ENCODE results near the gene BPIFB3.

BPIFB3 gene

DNA sequence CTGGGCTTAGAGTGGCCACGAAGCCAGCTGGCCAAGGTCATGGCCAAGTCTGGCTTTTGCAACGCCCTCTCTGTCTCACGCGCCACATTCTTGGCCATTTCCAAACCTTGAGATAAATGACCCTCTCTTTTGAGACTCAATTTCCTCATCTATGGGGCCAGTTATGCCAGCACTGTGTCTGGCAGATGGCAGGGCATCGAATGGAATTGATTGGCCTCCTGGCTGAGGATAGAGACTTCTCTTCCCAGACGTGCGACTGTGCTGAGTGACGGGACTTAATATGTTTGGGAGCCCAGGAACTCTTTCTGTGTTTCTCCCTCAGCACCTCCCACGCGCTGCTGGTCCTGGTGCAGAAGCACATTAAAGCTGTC, 38.6 kb upstream of the BPIFB3 start:
- intact Hi-C loops (cut with DNase I) = no loop called here
- peak in 2 of 42 donors; percentile 8 to 21 for DNase-seq

- intact Hi-C loops (cut with DNase I) = no loop called here
- DNase-seq = no peak
These were observed 37.8 kb upstream of the BPIFB3 start for GRCh38 chr20:33015700-33016580.

- no peak for DNase-seq
- intact Hi-C loops (cut with DNase I) = no loop called here
These were observed 37.1 kb upstream of the BPIFB3 start for GRCh38 chr20:33016581-33017109.

DNA sequence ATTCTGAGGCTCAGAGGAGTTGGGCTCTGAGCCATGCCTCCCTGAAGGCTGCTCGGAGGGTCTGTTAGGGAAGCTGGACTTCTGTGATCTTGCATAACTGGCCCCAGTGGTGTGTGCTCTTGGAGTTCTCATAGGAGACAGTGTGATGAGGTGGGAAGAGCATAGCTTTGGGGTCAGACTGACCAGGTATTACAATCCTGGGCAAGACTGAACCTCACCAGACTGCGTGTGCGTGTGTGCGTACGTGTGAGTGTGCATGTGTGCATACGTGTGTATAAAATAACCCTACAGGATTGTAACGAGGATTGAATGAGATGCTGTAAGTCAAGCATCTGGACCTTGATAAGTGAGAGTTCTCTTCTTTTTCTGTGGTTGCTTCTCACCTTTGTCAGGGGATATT, 36.2 kb upstream of the BPIFB3 start:
- DNase-seq = no peak
- intact Hi-C loops (cut with DNase I) = no loop called here

GRCh38 chr20:33018169-33018931, 35.4 kb upstream of the BPIFB3 start:
- no peak for DNase-seq
- intact Hi-C loops (cut with DNase I) = no loop called here

- DNase-seq = no peak
- intact Hi-C loops (cut with DNase I) = no loop called here
These were observed 34.0 kb upstream of the BPIFB3 start for GRCh38 chr20:33019465-33020277.

DNA sequence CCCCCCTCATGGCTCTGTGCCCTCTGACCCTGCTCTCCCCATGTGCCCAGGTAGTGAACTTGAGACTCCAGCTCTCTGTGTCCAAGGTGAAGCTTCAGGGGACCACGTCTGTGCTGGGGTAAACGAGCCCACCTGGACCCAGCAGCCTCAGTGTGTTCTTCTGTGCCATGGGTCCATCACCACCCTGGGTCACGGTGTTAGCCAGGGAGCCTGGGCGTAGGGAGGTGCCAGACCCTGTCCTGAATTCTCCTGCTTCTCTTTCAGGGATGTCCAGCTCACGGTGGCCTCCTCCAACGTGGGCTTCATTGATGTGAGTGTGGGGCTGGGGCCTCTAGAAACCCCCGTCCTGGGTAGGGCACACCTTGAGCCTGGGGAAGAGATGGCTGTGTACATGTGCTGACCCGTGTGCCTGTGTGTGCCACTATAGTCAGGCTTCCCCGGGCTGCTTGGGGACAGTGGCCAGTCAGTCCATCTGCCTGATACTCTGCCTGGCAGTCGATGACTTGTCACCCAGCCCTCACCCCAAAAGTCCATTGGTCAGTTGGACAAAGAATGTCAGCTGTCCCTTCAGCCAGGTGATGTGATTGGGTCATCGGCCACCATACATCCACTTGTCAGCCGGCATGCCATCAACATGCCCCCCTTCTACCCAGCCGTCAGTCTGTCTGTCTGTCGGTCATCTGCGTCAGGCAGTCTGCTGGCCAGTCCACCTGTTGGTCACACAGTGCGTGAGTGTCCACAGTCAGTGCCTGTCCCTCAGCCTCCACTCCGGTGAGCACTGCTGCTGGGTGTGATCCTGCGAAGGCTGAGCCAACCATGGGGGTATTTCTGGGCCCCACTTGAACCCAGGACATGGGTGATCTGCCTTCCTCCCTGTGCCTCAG, 33.2 kb upstream of the BPIFB3 start:
- DNase-seq = no peak
- intact Hi-C loops (cut with DNase I) = no loop called here

GRCh38 chr20:33021879-33022278, 31.8 kb upstream of the BPIFB3 start:
- DNase-seq = no peak
- intact Hi-C loops (cut with DNase I) = no loop called here

DNA sequence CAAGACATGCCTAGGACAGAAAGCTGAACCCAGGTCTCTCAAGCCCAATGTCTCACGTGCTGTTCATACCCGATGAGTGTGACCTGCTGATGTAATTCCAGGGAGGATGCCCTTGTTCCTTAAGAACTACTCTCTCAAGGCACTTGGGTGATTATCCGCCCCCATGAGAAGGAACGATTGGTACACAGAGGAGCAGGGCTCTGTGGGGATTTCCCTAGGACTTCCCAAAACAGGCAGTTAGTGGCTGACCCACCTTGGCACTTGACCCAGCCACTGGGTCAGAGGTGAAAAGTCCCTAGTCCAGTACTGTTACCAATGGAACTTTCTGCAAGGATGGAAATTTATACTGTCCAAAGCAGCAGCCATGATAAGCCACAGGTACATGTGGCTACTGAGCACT, 31.4 kb upstream of the BPIFB3 start:
- intact Hi-C loops (cut with DNase I) = no loop called here
- DNase-seq = no peak

- intact Hi-C loops (cut with DNase I) = no loop called here
- DNase-seq = no peak
These were observed 30.8 kb upstream of the BPIFB3 start for GRCh38 chr20:33022694-33023438.

DNA sequence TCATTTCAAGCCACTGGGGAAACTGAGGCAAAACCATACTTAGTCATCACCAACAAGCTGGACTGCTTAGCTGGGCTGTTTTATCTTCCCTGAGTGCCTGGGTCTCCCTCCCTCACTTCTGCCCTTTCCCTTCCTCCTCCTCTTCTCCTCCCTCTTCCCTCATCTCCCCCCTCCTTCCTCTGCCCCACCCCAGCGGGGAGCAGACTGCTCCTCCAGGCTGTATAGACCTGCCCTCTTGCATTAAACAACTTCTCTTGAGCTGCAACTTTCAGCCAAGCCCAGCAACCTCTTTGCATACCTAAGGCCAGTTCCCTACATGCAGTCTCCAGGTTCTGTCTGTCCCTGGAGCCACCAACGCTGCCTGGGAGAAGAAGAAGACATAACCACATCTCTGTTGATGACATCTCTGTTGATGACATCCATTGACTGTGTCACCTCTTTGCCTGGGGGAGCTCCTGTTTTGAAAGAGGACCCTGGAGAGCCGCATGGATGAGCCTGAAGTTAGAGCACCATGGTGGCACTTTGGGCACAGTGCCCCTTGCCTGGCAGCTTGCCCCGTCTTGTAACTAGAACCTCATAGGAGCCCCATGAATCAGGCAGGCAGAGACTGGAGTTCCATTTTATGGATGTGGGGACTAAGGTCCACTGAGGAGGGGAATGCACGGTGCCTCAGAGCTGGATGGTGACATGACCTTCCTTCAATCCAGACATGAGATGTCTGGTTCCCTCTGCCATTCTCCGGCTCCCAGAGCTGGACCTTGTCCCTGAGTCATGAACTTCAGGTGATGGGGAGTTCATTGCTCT, 30.1 kb upstream of the BPIFB3 start:
- intact Hi-C loops (cut with DNase I) = no loop called here
- no peak for DNase-seq

GRCh38 chr20:33024243-33024560, 29.5 kb upstream of the BPIFB3 start:
- no peak for DNase-seq
- intact Hi-C loops (cut with DNase I) = no loop called here

DNA sequence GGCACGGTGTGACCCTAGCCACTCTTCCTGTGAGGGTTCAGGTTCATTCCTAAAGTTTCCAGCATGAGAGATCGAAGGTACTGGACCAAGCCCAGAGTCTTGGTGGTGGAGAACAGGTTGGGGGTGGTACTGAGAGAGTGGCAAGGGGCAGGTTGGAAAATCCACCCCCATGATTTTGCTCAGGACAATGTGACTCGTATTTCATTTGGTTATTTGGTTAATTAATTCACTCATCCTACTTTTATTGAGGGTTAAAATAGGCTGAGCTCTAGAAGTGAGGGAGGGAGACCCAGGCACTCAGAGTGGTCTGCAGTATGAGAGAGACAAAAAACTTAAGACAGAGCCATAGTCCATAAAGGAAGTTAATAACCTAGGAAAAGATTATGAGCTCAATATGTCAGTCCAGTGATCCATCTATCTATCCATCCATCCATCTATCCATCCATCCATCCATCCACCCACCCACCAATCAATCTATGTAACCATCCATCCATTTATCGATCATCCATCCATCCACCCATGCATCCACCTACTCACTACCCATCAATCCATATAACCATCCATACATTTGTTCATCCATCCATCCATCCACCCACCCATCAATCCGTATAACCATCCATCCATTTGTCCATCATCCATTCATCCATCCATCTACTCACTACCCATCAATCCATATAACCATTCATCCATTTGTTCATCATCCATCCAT, 28.9 kb upstream of the BPIFB3 start:
- intact Hi-C loops (cut with DNase I) = no loop called here

GRCh38 chr20:33025318-33025876, 28.3 kb upstream of the BPIFB3 start:
- no peak for DNase-seq
- intact Hi-C loops (cut with DNase I) = no loop called here

More for the DNA sequence above, 28.9 kb upstream of the BPIFB3 start:
- DNase-seq = no peak

DNA sequence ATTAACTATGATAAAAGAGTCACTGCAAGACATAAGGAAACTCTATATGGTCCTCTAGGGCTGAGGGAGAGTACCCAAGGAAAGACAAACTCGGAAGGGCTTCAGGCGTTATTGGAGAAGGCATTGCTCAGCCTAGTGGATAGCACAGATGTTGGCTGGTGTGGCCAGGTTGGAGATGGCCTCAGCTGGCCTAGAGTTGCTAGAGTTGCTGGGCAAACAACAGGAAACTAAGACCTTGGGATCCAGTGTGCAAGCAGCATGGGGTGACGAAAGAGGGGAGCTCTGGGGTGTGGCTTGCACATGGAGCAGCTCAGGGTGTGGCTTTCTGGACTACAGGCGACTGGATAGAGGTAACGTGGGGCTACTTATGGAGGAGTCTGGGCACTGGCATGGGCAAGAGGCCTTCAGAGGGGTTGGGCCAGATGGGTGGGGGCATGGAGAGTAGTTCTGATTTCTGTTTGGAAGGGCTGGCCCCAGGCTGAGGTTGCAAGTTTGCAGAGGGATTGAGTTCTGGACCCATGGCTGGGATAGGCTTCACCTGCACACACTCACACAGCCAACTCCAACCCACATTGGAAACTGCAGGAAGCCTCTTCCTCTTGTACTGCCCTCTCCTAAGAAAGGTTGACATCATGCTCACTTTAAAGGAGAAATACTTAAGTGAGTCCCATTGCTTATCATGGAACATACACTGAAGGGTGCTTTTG, 27.5 kb upstream of the BPIFB3 start:
- intact Hi-C loops (cut with DNase I) = no loop called here
- no peak for DNase-seq

All from head of caudate nucleus (tissue), 42 donors.